Stimulated activated naive B cell treated with anti-CD40 and anti-IgM and Interleukin-4, amounts not matched to agents 10 μg/mL and 1 μg/mL and 100 μg/mL, for 72 hours (primary cell): ENCODE data around the gene PHF19.
A peak's percentile ranks its signal among the peaks of the same experiment; 100 is the strongest.

Experiments
- ATAC-seq, 2 donors: fragments of 150-1000 bp; cut with Tn5 transposase; replicated peaks; 2 replicates each; pipeline ENCODE4 v1.10.0; 2021; ENCODE audit warnings: moderate library complexity in 1 of 2
- DNase-seq: peaks from one replicate; pipeline ENCODE4 v3.0.0; 2021
- H3K27ac Mint-ChIP-seq: one replicate; pipeline ENCODE4 v1.8.0; 2022; ENCODE audit warnings: mild to moderate bottlenecking, mixed read lengths
- H3K27me3 Mint-ChIP-seq, 2 donors: one replicate each; pipeline ENCODE4 v1.8.0; 2022; ENCODE audit warnings: mixed read lengths in 2 of 2
- H3K36me3 Mint-ChIP-seq, 2 donors: one replicate each; pipeline ENCODE4 v1.8.0; 2022; ENCODE audit warnings: mixed read lengths in 2 of 2, mild to moderate bottlenecking in 1 of 2
- H3K4me1 Mint-ChIP-seq, 2 donors: one replicate each; pipeline ENCODE4 v1.8.0; 2022; ENCODE audit warnings: mixed read lengths in 2 of 2, mild to moderate bottlenecking in 1 of 2
- H3K4me3 Mint-ChIP-seq, 2 donors: one replicate each; pipeline ENCODE4 v1.8.0; 2022; ENCODE audit warnings: mild to moderate bottlenecking in 2 of 2, mixed read lengths in 2 of 2, moderate library complexity in 1 of 2
- H3K9me3 Mint-ChIP-seq, 2 donors: one replicate each; pipeline ENCODE4 v1.8.0; 2022; ENCODE audit warnings: mixed read lengths in 2 of 2, mild to moderate bottlenecking in 1 of 2

PHF19 gene

GRCh38 chr9:120877276-120878034 is 467 bp upstream of the PHF19 start:
- peak overlapping the region; percentile 96 for H3K27ac Mint-ChIP-seq
- ATAC-seq (peak; percentile 52 to 57), DNase-seq (peak; percentile 56)
- peaks cover 0 to 13% of the 10 kb centered on the region in 2 donors for H3K27me3 Mint-ChIP-seq
- H3K9me3 Mint-ChIP-seq = no peaks in the 10 kb centered on the region
- H3K4me1 Mint-ChIP-seq = peaks cover 40 to 55% of the 10 kb centered on the region in 2 donors
- peak overlapping the region; percentile 90 to 92 for H3K4me3 Mint-ChIP-seq
- H3K36me3 Mint-ChIP-seq = peaks cover 28 to 35% of the 10 kb centered on the region in 2 donors

DNA sequence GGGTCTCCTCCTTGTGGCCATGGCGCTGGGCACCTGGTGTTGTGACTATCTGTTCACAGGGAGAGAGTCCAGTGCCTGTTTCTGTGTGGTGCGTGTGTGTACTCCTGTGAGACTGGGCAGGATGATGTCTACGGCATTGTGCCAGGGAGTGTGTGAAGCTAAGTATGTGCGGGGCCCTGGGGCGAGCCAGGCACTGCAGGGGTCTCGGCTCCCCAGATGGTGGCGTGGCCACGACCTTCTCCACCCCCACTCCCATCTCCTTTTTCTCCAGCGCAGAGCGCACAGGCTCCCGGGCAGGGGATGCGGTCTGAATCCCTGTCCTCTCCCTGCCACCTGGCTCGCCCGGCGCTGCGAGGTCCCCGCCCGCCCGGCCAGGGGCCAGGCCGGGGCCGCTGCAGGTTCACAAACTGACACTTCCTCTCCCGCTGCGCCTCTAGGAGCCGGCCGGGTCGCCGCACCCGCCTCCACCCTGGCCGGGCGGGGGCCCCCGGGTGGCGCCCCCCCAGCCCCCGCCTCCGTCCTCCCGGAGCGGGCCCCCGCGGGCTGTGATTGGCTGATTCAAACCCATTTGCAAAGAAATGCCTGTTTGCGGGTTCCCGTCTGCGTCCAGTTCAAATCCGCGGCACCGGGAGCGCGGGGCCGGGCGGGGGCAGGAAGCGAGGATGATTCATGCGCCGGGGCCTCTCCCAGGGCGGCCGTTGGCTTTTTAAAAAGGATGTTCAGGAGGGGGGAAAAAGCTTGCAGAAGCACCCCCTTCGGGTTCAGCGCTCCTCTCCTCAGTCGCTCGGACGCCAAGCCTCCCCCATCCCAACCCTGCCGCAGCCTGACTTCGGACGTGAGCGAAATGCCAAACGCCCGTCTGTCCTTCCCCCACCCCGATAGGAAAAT is 790 bp downstream of the PHF19 start:
- H3K4me1 Mint-ChIP-seq = peaks cover 42 to 55% of the 10 kb centered on the region in 2 donors
- no peaks in the 10 kb centered on the region for H3K9me3 Mint-ChIP-seq
- peaks cover 0 to 7% of the 10 kb centered on the region in 2 donors for H3K27me3 Mint-ChIP-seq
- ATAC-seq = peak; percentile 72 to 76
- DNase-seq = peak; percentile 77
- peak overlapping the region; percentile 92 for H3K27ac Mint-ChIP-seq
- H3K4me3 Mint-ChIP-seq = peak overlapping the region; percentile 83 to 91
- H3K36me3 Mint-ChIP-seq = peaks cover 33 to 44% of the 10 kb centered on the region in 2 donors

- H3K4me1 Mint-ChIP-seq = peaks cover 41 to 55% of the 10 kb centered on the region in 2 donors
- H3K4me3 Mint-ChIP-seq = peak overlapping the region; percentile 83 to 91
- no peaks in the 10 kb centered on the region for H3K9me3 Mint-ChIP-seq
- peaks cover 0 to 4% of the 10 kb centered on the region in 2 donors for H3K27me3 Mint-ChIP-seq
- H3K27ac Mint-ChIP-seq = peak overlapping the region; percentile 88
- H3K36me3 Mint-ChIP-seq = peaks cover 35 to 48% of the 10 kb centered on the region in 2 donors
- no peak for DNase-seq
- ATAC-seq = peak in 1 of 2 donors; percentile 7
These were observed 1.4 kb downstream of the PHF19 start for GRCh38 chr9:120875643-120875953.

- Mint-ChIP-seq H3K9me3 (no peaks in the 10 kb centered on the region), H3K4me1 (peaks cover 43 to 58% of the 10 kb centered on the region in 2 donors), H3K4me3 (peak overlapping the region; percentile 83 to 91), H3K36me3 (peaks cover 38 to 49% of the 10 kb centered on the region in 2 donors), H3K27me3 (peaks cover 0 to 4% of the 10 kb centered on the region in 2 donors), H3K27ac (peak overlapping the region; percentile 88)
- ATAC-seq = no peak
- no peak for DNase-seq
These were observed 1.8 kb downstream of the PHF19 start for GRCh38 chr9:120875195-120875565.

- Mint-ChIP-seq H3K9me3 (no peaks in the 10 kb centered on the region), H3K4me1 (peaks cover 45 to 59% of the 10 kb centered on the region in 2 donors), H3K27me3 (peaks cover 0 to 4% of the 10 kb centered on the region in 2 donors), H3K36me3 (peaks cover 42 to 55% of the 10 kb centered on the region in 2 donors), H3K27ac (peak overlapping the region; percentile 60), H3K4me3 (no peak overlapping the region)
- ATAC-seq (no peak), DNase-seq (no peak)
These were observed 2.5 kb downstream of the PHF19 start for GRCh38 chr9:120874226-120875194.

GRCh38 chr9:120873512-120873911 is 3.5 kb downstream of the PHF19 start:
- Mint-ChIP-seq H3K9me3 (no peaks in the 10 kb centered on the region), H3K27ac (peak overlapping the region; percentile 60), H3K36me3 (peaks cover 46 to 60% of the 10 kb centered on the region in 2 donors), H3K4me3 (no peak overlapping the region), H3K4me1 (peaks cover 40 to 57% of the 10 kb centered on the region in 2 donors), H3K27me3 (no peaks in the 10 kb centered on the region)
- DNase-seq = no peak
- ATAC-seq = no peak

GRCh38 chr9:120872791-120873502 is 4.0 kb downstream of the PHF19 start:
- Mint-ChIP-seq H3K4me1 (peaks cover 39 to 57% of the 10 kb centered on the region in 2 donors), H3K4me3 (no peak overlapping the region), H3K9me3 (no peaks in the 10 kb centered on the region), H3K27me3 (no peaks in the 10 kb centered on the region), H3K36me3 (peaks cover 51 to 66% of the 10 kb centered on the region in 2 donors), H3K27ac (peak overlapping the region; percentile 66)
- DNase-seq = no peak
- ATAC-seq = no peak

DNA sequence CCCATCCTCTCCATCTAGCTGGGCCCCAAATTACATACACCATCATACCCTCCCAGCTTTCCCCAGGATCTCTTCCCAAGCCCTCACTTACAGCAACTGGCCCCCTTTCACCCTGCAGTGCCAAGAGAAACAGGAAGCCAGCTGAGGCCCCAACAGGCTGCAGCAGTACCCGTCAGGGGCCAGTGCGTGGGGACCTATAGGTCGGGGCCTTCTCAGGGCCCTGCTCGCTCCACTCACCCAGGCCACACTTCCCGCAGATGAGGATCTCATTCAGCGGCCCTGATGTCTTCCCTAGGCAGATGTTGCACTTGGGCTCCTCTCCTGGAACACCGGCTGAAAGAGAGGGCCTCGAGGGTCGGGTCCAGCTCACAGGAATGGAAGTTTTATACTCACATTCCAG is 6.8 kb downstream of the PHF19 start:
- H3K36me3 Mint-ChIP-seq = peaks cover 48 to 70% of the 10 kb centered on the region in 2 donors
- H3K27me3 Mint-ChIP-seq = no peaks in the 10 kb centered on the region
- H3K9me3 Mint-ChIP-seq = no peaks in the 10 kb centered on the region
- DNase-seq (no peak), ATAC-seq (no peak)
- H3K4me3 Mint-ChIP-seq = peak overlapping the region; percentile 12 to 53
- H3K27ac Mint-ChIP-seq = no peak overlapping the region
- peaks cover 25 to 42% of the 10 kb centered on the region in 2 donors for H3K4me1 Mint-ChIP-seq

DNA sequence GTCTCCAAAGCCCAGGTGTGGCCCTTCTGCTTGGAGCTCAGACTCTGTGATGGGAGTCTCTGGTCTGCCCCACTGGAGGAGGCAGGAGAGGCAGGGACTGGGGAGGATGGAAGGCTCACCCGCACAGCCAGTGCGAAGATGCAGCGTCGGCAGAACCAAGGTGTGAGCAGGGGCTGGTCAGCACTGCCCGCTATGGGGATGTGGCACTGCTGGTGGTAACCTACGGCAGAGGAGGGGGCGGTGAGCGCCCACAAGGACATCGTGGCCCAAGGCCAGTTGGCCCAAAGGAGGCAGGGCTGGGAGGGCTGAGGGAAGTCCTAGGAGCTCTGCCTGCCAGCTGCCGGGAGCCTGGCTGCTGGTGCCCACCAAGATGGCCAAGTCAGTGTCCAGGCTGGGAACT is 7.3 kb downstream of the PHF19 start:
- peak overlapping the region; percentile 63 for H3K27ac Mint-ChIP-seq
- no peak overlapping the region for H3K4me3 Mint-ChIP-seq
- H3K9me3 Mint-ChIP-seq = no peaks in the 10 kb centered on the region
- no peak for DNase-seq
- peaks cover 24 to 37% of the 10 kb centered on the region in 2 donors for H3K4me1 Mint-ChIP-seq
- no peak for ATAC-seq
- H3K27me3 Mint-ChIP-seq = no peaks in the 10 kb centered on the region
- peaks cover 48 to 71% of the 10 kb centered on the region in 2 donors for H3K36me3 Mint-ChIP-seq

DNA sequence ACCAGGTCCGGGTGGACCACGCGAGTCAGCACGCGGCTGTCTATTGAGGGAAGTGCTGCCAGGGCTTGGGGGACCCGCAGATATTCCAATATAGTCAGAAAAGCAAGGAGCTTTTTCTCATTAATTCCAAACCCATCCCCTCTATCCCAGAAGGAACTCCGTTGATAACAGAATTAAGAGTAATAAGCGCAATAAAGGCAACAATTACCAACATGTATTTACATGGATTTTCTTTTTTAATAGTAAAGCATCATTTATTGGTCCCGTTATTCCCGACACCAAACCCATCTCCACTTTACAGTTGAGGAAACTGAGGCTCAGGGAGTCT is 7.7 kb downstream of the PHF19 start:
- Mint-ChIP-seq H3K9me3 (no peaks in the 10 kb centered on the region), H3K4me1 (peaks cover 22 to 33% of the 10 kb centered on the region in 2 donors), H3K27me3 (no peaks in the 10 kb centered on the region), H3K36me3 (peaks cover 46 to 69% of the 10 kb centered on the region in 2 donors), H3K4me3 (peak overlapping the region; percentile 80 to 88), H3K27ac (peak overlapping the region; percentile 92)
- no peak for DNase-seq
- no peak for ATAC-seq

- H3K4me3 Mint-ChIP-seq = peak overlapping the region; percentile 80 to 88
- peak overlapping the region; percentile 92 for H3K27ac Mint-ChIP-seq
- peaks cover 19 to 29% of the 10 kb centered on the region in 2 donors for H3K4me1 Mint-ChIP-seq
- peaks cover 46 to 69% of the 10 kb centered on the region in 2 donors for H3K36me3 Mint-ChIP-seq
- H3K9me3 Mint-ChIP-seq = no peaks in the 10 kb centered on the region
- H3K27me3 Mint-ChIP-seq = no peaks in the 10 kb centered on the region
- DNase-seq (peak; percentile 96), ATAC-seq (peak; percentile 93)
These were observed 8.2 kb downstream of the PHF19 start for GRCh38 chr9:120868676-120869359.

DNA sequence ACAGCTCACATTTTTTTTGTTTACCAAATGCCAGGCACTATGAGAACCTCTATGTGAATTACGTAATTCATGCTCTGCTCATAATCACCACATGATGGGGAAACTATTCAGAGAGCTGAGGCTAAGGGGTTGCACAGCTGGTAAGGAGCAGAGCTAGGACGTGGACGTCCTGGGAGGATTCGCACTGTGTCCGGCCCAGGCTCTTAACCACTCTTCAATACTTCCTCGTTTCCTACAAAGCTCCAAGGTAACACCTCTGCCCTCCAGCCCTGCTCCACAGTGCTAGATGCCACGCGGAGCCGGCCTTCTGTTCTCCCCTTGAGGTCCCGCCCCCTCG is 8.7 kb downstream of the PHF19 start:
- peaks cover 17 to 24% of the 10 kb centered on the region in 2 donors for H3K4me1 Mint-ChIP-seq
- H3K27ac Mint-ChIP-seq = peak overlapping the region; percentile 75
- ATAC-seq (peak in 1 of 2 donors; percentile 1), DNase-seq (no peak)
- H3K27me3 Mint-ChIP-seq = no peaks in the 10 kb centered on the region
- peak overlapping the region; percentile 78 to 80 for H3K4me3 Mint-ChIP-seq
- no peaks in the 10 kb centered on the region for H3K9me3 Mint-ChIP-seq
- H3K36me3 Mint-ChIP-seq = peaks cover 46 to 69% of the 10 kb centered on the region in 2 donors
